Measurements from ENCODE around the gene CEP41.

- no peak for TF ChIP-seq ZNF24 (IDR thresholded peaks at IDR 0.05)
- no peak for TF ChIP-seq BCL11A (IDR thresholded peaks at IDR 0.05; ENCODE audit: low read depth, low read length)
Measured at GRCh38 chr7:130415006-130415405, 25.8 kb downstream of the CEP41 start.

Measured in GM12878 (cell line).